PC-3 (cell line): ENCODE measurements around the gene DDX42.

Experiments
- EZH2 ChIP-seq: fragments of 300-600 bp; sonication (generic); IDR thresholded peaks from one replicate; pipeline ENCODE4 v1.6.1; 2017; ENCODE audit warnings: antibody characterized with exemption, mild to moderate bottlenecking, low read length; ENCODE audit not compliant: unreplicated experiment
- EZH2phosphoT487 ChIP-seq: fragments of 300-600 bp; sonication (generic); IDR thresholded peaks from 2 replicates; pipeline ENCODE4 v1.6.1; 2018; ENCODE audit warnings: mild to moderate bottlenecking, antibody characterized with exemption, low read length, borderline replicate concordance
- TF ChIP-seq, protein P1 (sequence below): fragments of 300-600 bp; sonication (generic); conservative IDR thresholded peaks from 2 replicates; pipeline ENCODE4 v1.5.1; 2017; ENCODE audit warnings: antibody characterized with exemption, low read depth, mild to moderate bottlenecking, low read length

DNA sequence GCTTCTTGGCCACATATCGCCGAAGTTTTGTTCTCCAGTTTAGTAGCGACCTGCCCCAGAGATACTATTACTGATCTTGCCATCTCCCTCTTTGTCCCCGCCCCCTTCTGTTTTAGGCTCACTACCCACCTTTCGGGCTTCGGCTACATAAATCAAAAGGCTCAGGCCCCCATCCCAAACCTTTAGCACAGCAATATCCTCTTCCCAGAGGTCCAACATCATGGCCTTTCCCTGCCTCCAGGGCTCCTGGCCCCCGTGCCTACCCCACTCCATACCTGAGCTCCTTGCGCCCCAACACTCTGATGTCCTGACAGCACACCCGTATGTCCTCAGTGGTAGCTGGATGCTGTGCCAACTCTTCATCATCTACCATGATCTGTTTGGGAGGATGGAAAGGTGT, 50.4 kb downstream of the DDX42 start:
- TF ChIP-seq, protein P1, sequence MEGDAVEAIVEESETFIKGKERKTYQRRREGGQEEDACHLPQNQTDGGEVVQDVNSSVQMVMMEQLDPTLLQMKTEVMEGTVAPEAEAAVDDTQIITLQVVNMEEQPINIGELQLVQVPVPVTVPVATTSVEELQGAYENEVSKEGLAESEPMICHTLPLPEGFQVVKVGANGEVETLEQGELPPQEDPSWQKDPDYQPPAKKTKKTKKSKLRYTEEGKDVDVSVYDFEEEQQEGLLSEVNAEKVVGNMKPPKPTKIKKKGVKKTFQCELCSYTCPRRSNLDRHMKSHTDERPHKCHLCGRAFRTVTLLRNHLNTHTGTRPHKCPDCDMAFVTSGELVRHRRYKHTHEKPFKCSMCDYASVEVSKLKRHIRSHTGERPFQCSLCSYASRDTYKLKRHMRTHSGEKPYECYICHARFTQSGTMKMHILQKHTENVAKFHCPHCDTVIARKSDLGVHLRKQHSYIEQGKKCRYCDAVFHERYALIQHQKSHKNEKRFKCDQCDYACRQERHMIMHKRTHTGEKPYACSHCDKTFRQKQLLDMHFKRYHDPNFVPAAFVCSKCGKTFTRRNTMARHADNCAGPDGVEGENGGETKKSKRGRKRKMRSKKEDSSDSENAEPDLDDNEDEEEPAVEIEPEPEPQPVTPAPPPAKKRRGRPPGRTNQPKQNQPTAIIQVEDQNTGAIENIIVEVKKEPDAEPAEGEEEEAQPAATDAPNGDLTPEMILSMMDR, result no peak
- TF ChIP-seq EZH2 (no peak), EZH2phosphoT487 (no peak)
